Pancreas (tissue), 10 donors: ENCODE results near the gene SLC44A1. TPM values are rescaled to one million over a fixed set of nuclear protein-coding genes. Genes with fewer than 3 reads are reported as not detected.

Experiments used
- ATAC-seq, 4 donors: fragments of 200-7000 bp; cut with Tn5 transposase; one replicate each; pipeline versions ENCODE4 v1.8.0 to v1.9.1; 2020; ENCODE audit warnings: mild to moderate bottlenecking in 4 of 4, moderate library complexity in 4 of 4
- DNase-seq, 6 donors: peaks; one replicate each; pipeline ENCODE4 v3.0.0-alpha.2; 2020
- FAIRE-seq: peaks from 2 replicates; lab custom pipeline; 2012; peaks lifted over from hg19 to GRCh38; lab: Jason Lieb, UNC
- H3K27ac ChIP-seq, 4 donors: fragments of 200-600 bp; sonication (generic); 1 replicate in 3 of 4; 2 replicates in 1 of 4; pipeline versions ENCODE4 v1.5.0 to v1.8.0; 2020
- H3K27me3 ChIP-seq, 4 donors: fragments of 200-600 bp; one replicate each; pipeline ENCODE4 v1.8.0; 2021
- H3K36me3 ChIP-seq, 3 donors: fragments of 200-600 bp; sonication (generic) in 1 of 3; one replicate each; pipeline versions ENCODE4 v1.5.0 to v1.8.0; 2020 to 2021
- H3K4me1 ChIP-seq, 3 donors: fragments of 200-600 bp; one replicate each; pipeline ENCODE4 v1.8.0; 2021
- H3K4me3 ChIP-seq, 4 donors: fragments of 200-600 bp; sonication (generic) in 2 of 4; one replicate each; pipeline versions ENCODE4 v1.5.0 to v1.8.0; 2020 to 2021
- H3K9me3 ChIP-seq, 4 donors: fragments of 200-600 bp; one replicate each; pipeline ENCODE4 v1.8.0; 2021
- CTCF ChIP-seq, 4 donors: fragments of 200-600 bp; sonication (generic) in 3 of 4; IDR thresholded peaks; one replicate each; pipeline versions ENCODE4 v1.5.0 to v1.8.0; 2021; ENCODE audit warnings: antibody characterized with exemption in 4 of 4
- WGBS, 2 donors: extraction: QIAGEN DNeasy Blood & Tissue Kit; methylation state at CpG; one replicate each; pipeline ENCODE4 v1.1.7; 2013; 5-methylcytosine and 5-hydroxymethylcytosine counted together
- intact Hi-C, 3 donors: fragments of 100-400 bp; cut with DNase I; formaldehyde crosslinking; loops; one replicate each; pipeline versions ENCODE4 v1.11.1 to v1.14.2; 2022
- polyA plus RNA-seq, 2 donors: library from polyadenylated mRNA; stranded (reverse); fragments of 200-250 nt; gene quantifications; one replicate each; pipeline ENCODE4 v1.2.3, GENCODE V29; 2013
- total RNA-seq, 6 donors: library from RNA; stranded (reverse); fragmentation: NEBNext Ultra II Directional in 4 of 6; extraction: Animal tissue kit (Norgen Biotek cat#: 25700) in 4 of 6; gene quantifications; one replicate each; pipeline versions ENCODE4 v1.2.1 to v1.2.4, GENCODE V29; 2021 to 2023
- donor health status: healthy with polysubstance abuse.
- donor health status: DM: no; HTN: no; CAD: no; lungs with moderate emphysema.
- donor health status: DM: no; HTN: no; CAD: no.
- donor health status: control.
- donor health status: control.
- donor health status: Bipolar disorder and iron deficiency.
- donor health status: DM: yes; HTN: yes; CAD: no.
- donor health status: DM: no; HTN: no; CAD: no.
- donor health status: DM: no; HTN: no; CAD: no.
- donor health status: DM: yes; HTN: yes; CAD: no.

SLC44A1 gene
- total and polyA plus RNA-seq, 8 donors, result 4.6 to 32.3 (median 19.3) TPM

GRCh38 chr9:105354448-105354847 is 110.0 kb downstream of the SLC44A1 start:
- no peak overlapping the region for H3K27ac ChIP-seq
- ATAC-seq (no peak), FAIRE-seq (no peak), DNase-seq (no peak)
- no peak overlapping the region for H3K4me3 ChIP-seq
- no peak for TF ChIP-seq CTCF (IDR thresholded peaks at IDR 0.05)
- H3K27me3 ChIP-seq, result no peaks in the 10 kb centered on the region
- no peaks in the 10 kb centered on the region for H3K4me1 ChIP-seq
- 93 to 94% methylated on average over 3 of the region's 3 CpGs for WGBS, 2 donors
- no peaks in the 10 kb centered on the region for H3K36me3 ChIP-seq
- intact Hi-C loops, result no loop called here
- H3K9me3 ChIP-seq, result no peaks in the 10 kb centered on the region

- no peak overlapping the region for H3K27ac ChIP-seq
- no peak for DNase-seq
- no peaks in the 10 kb centered on the region for H3K9me3 ChIP-seq
- H3K4me3 ChIP-seq, result no peak overlapping the region
- 89 to 92% methylated on average over 3 of the region's 3 CpGs for WGBS, 2 donors
- intact Hi-C loops, result no loop called here
- no peaks in the 10 kb centered on the region for H3K36me3 ChIP-seq
- ATAC-seq, result peak in 1 of 4 donors; percentile 48
- H3K27me3 ChIP-seq, result no peaks in the 10 kb centered on the region
- FAIRE-seq, result no peak
- no peak for TF ChIP-seq CTCF (IDR thresholded peaks at IDR 0.05)
- H3K4me1 ChIP-seq, result no peaks in the 10 kb centered on the region
These were observed 111.3 kb downstream of the SLC44A1 start for GRCh38 chr9:105355781-105356180.

GRCh38 chr9:105357937-105358336 is 113.5 kb downstream of the SLC44A1 start:
- 80 to 84% methylated on average over 3 of the region's 3 CpGs for WGBS, 2 donors
- no peak for ATAC-seq

GRCh38 chr9:105359892-105360291 is 115.4 kb downstream of the SLC44A1 start:
- no peak for ATAC-seq
- Histone ChIP-seq H3K4me1 (no peaks in the 10 kb centered on the region), H3K36me3 (no peaks in the 10 kb centered on the region), H3K27ac (no peak overlapping the region), H3K27me3 (no peaks in the 10 kb centered on the region), H3K9me3 (no peaks in the 10 kb centered on the region), H3K4me3 (no peak overlapping the region)
- no peak for DNase-seq
- no peak for TF ChIP-seq CTCF (IDR thresholded peaks at IDR 0.05)
- WGBS, 2 donors, result 90 to 91% methylated on average over 3 of the region's 3 CpGs
- intact Hi-C loops, result no loop called here
- FAIRE-seq, result no peak

More at GRCh38 chr9:105357937-105358336, 113.5 kb downstream of the SLC44A1 start:
- no peaks in the 10 kb centered on the region for H3K9me3 ChIP-seq
- H3K27ac ChIP-seq, result no peak overlapping the region
- no peaks in the 10 kb centered on the region for H3K4me1 ChIP-seq
- H3K36me3 ChIP-seq, result no peaks in the 10 kb centered on the region
- H3K4me3 ChIP-seq, result no peak overlapping the region
- no peaks in the 10 kb centered on the region for H3K27me3 ChIP-seq
- FAIRE-seq (no peak), DNase-seq (no peak)
- no peak for TF ChIP-seq CTCF (IDR thresholded peaks at IDR 0.05)
- intact Hi-C loops, result no loop called here

- Histone ChIP-seq H3K4me3 (no peak overlapping the region), H3K9me3 (no peaks in the 10 kb centered on the region), H3K27me3 (no peaks in the 10 kb centered on the region), H3K4me1 (no peaks in the 10 kb centered on the region), H3K36me3 (peaks cover 0 to 4% (median 0%) of the 10 kb centered on the region in 3 donors), H3K27ac (no peak overlapping the region)
- intact Hi-C loops, result no loop called here
- no peak for TF ChIP-seq CTCF (IDR thresholded peaks at IDR 0.05)
- DNase-seq (no peak), FAIRE-seq (no peak), ATAC-seq (peak in 1 of 4 donors; percentile 28)
- WGBS, 2 donors, result 46 to 50% methylated on average over 1 of the region's 1 CpG
These were observed 115.9 kb downstream of the SLC44A1 start for GRCh38 chr9:105360344-105360743.
